Anterior cingulate cortex (tissue), 58 donors: Measurements from ENCODE around the gene COL9A3.

Experiments
- DNase-seq, 58 donors: peaks; one replicate each; lab custom pipeline; 2025; lab: John Stamatoyannopoulos, UW

Gene COL9A3

DNA sequence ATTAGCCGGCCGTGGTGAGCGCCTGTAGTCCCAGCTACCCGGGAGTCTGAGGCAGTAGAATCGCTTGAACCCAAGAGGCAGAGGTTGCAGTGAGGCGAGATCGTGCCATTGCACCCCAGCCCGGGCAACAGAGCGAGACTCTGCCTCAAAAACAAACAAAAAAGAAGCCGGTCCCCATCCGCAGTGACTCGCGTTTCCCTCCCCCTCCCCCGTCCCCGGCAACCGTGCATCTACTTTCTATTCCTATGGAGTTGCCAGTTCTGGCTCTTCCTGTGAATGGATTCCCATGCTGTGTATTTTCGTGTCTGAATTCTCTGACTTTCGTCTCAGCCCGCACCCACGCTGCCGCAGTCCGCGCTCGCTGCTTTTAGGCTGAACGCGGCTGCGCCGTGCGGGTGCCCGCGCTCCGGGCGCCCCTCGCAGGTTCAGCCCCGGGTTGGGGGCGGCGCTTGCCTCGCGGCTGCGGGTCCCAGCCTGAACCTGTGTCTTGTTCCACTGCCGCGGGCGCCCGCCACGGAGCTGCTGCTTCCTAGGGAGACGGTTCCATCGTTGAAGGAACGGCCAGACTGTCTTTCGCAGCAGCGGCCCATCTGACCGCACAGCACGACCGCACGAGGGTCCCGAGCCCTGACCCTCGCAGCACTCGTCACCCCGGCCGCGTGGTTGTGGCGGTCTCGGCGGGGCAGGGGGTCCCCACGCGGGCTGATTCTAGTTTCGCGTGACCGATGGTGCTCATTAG lies 21.7 kb upstream of the COL9A3 start:
- peak in 46 of 58 donors; percentile 19 to 73 (median 48) for DNase-seq

DNA sequence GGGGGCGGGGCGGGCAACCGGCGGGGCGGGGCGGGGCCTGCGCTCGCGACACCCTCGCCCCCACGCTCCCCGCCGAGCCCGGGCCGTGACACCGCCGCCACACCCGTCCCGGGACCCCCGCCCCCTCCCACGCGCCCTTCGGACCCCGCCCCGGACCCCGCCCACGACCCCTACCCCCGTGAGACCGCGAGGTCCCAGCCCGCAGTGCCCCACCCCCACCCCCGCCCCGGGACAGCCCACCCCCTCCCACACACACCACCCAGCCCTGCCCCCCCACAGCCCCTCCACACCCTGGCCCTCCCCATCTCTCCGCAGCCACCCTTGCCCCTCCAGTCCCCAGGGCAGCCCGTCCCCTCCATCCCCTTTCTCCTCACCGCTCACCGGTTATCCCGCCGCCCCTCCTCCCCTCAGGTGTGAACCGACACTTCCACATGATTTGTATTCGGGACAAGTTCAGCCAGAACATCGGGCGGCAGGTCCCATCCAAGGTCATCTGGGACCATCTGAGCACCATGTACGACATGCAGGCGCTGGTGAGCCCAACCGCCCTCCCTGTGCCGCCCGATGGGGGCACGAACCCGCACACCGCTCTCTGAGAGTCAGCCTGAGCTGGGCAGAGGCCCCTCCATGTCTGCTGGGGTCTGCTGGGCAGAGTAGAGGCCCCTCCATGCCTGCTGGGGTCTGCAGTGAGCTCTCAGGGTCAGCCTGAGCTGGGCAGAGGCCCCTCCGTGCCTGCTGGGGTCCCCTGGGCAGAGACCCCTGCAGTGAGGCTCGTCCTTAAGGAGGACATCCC lies 20.0 kb upstream of the COL9A3 start:
- DNase-seq: no peak

DNA sequence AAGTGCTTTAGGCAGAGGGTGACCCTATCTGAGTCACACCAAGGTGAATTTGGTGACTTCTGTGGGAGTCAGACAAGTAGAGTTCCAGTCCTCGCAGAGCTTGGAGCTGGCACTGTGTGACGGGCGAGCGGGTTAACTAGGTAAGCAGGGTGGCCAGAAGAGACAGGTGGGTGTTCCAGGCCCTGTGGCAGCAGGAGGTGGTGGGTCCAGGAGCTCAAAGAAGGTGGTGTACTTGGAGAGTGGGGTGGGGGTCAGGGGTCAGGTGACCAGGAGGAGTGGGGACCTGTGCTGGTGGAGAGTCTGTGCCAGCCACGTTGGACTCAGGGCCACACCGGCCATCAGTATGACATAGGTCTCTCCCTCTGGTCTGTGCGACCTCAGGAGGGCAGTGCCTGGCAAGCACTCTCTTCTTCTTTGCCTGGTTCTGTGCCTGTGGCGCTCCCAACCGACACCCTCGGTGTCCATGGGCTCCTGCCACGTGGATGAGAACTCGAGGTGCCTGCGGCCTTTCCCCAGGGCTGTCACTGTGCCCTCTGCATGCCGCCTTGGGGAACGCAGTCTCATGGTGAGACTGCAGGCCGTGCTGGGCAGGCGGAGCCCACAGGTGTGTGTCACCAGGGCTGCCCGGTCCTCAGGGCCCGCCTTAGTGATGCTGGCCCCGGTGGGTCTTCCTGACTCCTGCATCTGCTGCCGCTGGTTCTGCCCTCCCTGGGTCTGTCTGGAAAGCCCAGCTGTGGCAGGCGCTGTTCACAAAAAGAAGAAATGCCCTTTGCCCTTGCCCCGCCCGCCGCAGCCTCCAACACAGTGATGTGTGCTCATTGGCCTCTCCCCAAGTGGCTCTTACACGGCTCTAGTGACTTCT lies 18.9 kb upstream of the COL9A3 start:
- DNase-seq: no peak

DNA sequence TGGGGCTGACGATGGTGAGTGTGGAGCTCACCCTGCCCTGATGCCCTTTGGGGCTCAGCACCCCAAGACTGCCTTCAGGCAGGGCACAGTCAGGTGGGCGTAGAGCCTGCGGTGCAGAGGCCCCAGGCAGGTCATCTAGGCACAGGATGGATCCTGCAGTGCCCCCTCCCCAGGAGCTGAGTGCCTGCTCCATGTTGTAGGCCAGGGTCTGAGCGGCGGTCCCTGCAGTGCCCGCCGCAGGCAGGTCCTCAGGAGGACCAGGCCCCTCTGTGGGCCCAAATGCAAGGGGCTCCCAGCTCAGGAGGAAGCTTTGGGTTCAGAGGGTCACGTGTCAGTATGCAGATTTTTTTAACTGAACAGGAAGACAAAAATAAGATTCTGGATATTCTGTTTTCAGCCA lies 17.8 kb upstream of the COL9A3 start:
- no peak for DNase-seq

DNA sequence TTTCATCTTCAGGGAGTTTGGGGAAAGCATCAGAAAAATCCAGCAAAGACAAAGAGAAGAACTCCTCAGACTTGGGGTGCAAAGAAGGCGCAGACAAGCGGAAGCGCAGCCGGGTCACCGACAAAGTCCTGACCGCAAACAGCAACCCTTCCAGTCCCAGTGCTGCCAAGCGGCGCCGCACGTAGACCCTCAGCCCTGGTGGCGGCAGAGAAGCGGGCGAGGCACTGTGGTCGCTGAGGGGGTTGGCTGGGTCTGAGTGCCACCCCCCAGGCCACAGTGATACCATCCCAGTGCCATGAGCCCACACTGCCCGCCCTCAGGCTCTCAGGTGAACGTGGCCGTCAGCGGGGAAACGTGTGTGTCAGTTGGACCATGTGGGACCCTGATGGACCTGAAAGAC lies 17.4 kb upstream of the COL9A3 start:
- no peak for DNase-seq

DNA sequence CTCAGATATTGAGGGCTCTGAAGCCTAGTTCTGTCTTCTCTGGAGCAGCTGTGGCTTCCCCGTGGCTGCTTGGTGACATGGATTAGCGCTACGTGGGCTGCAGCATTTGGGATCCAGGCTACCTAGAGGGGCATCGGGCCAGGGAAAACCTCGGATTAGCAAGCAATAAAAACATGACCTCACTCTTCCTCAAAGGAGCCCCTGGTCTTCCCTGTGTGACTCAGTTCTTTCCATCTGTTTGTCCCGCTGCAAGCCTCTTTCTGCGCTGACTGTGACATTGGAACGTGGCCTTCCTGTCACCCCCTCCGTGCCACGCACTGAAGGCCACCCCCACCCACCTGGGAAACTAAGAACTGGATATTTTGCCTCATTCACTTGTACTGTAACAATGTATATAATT lies 17.0 kb upstream of the COL9A3 start:
- no peak for DNase-seq

DNA sequence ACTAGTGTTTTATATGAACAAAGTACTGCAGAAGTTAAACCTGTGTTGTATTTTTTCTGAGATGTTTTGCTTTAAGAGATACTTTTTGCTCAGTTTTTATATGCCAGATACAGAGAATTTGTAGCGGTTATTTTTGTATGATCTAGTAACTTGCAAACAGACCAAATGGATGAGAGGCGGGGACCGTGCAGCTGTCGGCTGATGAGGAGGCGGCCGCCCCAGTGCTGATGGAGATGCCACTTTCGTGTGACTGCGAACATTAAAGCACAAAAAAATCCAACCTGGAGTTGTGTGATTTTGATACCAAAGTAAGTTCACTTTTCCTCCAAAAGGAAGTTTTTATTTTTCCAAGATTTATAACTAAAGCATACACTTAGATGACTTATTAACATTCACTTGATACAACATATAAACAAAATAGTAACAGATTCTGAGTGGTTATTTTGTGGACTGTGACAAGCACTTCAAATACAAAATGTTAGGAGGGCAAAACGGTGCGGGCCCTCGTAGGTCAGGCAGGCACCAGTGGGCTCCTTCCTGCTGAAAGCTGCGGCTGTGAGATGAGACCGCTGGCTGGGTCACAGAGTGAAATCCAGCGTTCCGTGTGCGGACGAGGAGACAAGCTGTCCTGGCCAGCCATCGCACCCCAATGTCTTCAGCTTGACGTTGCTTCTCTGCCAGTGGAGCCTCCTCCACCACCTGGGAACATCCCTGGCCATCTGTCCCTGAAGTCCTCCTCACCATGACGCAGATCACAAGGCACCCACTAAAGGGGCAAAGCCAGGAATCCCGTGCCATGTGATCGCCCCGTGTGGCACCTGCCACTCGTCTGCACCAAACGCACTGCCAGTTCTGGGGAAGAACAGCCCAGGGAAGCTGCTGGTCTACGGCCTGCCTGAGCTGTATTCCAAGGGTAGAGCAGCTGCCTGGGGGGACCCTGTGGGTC lies 16.3 kb upstream of the COL9A3 start:
- DNase-seq: peak in 30 of 58 donors; percentile 13 to 80 (median 36)

DNA sequence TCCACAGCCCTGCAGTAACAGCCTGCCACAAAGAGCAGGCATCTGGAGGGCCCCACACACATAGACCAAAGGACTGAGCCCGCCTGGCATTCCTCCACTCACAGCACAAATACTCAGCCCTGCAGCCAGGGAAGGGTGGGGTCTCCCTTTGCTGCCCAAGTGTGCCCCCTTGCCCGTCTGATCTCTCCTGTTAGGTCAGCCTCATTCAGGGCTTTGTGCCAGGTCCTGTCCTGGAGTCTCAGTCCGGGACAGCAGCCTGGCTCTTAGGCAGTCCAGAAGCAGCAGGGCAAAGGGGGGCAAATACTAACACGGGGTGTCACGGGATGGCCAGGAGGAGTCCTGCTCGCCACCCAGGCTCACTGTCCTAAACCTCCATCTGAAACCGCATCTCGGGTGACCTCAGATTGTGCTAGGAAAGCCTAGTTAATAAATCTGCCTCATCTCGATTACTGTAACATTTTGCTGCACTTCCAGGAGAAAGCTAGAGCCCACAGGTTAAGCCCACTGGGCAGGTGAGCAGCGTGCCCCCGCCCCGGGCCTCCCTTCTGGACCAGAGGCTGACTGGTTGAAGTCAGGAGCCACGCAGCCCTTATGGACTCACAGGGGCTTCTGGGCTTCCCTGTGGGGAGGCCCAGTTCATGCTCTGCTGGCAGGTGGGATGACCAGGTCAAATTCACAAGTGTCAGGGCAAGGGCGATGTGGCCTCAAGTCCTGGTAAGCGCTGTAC lies 15.4 kb upstream of the COL9A3 start:
- peak in 2 of 58 donors; percentile 21 to 42 for DNase-seq

DNA sequence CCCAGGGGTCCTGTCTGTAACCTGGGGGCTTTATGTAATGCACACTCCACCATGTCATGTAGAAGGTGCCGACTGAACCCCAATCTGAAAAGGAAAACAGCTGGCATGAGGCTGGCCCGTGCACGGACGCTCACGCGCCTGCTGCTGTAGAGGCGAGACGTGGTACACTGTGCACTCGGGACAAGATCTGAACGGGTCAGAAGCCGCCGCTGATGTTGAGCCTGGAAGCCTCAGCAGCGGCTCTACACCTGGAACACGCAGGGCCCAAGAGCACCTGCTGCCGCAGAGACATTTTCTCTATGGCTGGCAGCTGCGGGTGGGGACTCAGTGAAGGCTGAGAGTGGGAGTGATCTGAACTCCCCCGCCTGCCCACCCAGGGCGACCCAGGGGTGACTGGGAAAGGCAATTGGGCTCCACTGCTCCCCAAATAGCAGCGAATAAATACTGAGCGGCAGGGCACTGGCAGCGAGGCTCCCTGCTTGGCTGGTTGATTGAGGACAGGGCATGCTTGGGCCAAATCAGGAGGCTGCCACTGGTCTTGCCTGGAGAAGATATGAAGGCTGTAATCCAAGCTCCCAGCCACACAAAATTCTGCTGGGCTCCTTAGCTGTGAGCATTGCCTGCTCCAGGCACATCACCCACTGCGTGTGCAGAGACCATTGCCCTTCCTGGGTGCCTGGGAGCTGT lies 14.7 kb upstream of the COL9A3 start:
- DNase-seq: peak in 2 of 58 donors; percentile 23

DNA sequence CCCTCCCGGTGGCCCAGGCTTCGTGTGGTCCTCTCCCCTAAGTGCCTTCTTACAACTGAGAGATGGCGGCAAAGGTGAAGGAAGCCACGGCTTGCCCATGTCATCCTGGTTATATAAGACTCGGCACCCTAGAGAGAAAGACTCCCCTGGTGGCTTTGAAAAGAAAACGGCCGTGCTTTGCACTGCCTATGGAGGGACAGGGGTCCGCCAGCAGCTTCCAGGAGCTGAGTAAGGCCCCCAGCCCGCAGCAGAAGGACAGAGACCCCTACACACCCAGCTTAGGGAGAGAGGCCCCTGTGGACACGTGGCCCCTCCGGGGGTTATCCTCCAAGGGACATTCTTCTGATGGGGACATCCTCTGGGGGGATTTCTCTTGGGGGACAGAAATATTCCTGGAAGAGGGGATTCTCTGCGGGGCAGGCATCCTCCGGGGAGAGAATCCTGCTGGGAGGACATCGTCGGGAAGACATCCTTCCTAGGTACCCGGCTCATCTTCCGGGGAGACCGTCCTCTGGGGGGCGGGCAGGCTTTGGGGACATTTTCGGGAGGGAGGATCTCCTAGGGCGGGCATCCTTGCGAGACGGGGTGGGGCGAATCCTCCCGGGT lies 12.7 kb upstream of the COL9A3 start:
- peak in 14 of 58 donors; percentile 19 to 75 (median 66) for DNase-seq

DNA sequence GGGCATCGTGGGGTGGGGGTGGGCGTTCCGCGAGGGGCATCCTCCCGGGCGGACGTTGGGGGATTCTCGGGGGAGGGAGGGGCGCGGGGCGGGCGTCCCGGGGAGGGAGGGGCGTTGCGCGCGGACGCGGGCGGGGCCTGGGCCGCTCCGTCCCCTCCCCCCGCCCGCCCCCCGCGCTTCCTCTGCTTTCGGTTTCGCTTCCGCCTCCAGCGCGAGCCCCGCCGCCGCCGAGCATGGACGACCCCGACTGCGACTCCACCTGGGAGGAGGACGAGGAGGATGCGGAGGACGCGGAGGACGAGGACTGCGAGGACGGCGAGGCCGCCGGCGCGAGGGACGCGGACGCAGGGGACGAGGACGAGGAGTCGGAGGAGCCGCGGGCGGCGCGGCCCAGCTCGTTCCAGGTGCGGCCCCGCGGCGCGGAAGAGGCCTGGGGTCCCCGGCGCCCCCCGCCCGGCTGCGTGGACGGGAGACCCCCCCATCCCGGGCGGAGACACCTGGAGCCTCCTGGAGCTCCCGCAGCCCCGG lies 12.2 kb upstream of the COL9A3 start, which contains the start of gene OGFR:
TSS of gene OGFR (plus strand) at position 209 of the 528 bp plus-strand sequence. CDS start at position 234, 25 bp downstream.
- peak in 48 of 58 donors; percentile 19 to 79 (median 52) for DNase-seq

DNA sequence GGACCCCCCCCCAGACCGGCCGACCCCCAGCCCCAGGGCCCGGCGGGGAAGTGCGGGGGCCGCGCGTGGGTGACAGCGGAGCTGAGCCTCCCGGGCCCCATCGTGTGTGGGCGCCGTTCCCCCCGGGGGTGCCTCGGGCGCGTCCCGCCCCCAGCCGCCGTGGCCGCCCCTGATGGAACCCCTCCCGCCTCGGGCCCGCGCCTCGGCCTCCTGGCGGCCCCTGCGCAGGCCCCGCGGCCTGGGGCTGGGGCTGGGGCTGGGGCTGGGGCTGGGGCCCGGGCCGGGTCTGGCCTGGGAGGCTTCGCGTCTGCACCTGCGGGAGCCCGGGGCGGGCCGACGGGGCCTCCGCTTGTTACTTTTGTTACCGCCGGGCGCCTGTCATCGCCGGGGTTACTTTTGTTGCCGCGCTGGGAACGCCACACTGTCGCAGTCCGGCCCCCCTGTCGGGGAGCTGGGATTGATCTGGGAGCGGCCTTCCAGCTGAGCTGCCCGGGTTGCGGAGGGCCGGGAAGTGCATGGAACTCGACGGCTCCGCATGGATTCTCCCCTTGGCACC lies 11.6 kb upstream of the COL9A3 start:
- no peak for DNase-seq

DNA sequence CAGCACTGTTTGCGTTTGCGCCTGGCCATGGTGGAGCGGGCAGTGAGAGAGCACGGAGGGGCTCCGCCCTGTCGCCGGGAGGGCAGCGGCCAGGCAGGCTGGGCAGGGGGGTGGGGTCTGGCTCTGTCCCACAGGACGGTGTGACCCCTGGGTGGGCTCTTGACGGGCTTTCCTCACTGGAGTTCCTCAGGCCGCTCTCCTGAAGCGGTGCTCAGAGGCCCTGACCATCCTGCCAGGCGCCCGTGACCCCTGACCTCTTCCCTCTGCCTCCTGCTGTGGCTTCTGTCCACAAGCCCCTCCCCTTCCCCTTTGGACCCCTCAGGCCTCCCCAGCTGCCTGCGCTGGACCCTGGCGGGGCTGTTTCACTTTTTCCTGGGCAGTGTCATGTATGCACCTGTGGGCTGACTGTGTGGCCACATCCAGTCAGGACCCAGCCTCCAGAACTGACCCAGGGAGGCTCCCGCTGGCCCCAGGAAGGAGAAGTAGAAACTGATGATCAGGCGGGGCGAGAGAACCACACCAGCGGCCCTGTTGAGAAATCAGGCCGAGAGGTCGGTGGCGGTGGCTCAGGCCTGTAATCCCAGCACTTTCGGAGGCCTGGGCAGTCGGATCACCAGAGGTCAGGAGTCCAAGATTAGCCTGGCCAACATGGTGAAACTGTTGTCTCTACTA lies 11.0 kb upstream of the COL9A3 start:
- peak in 3 of 58 donors; percentile 12 to 21 (median 18) for DNase-seq

DNA sequence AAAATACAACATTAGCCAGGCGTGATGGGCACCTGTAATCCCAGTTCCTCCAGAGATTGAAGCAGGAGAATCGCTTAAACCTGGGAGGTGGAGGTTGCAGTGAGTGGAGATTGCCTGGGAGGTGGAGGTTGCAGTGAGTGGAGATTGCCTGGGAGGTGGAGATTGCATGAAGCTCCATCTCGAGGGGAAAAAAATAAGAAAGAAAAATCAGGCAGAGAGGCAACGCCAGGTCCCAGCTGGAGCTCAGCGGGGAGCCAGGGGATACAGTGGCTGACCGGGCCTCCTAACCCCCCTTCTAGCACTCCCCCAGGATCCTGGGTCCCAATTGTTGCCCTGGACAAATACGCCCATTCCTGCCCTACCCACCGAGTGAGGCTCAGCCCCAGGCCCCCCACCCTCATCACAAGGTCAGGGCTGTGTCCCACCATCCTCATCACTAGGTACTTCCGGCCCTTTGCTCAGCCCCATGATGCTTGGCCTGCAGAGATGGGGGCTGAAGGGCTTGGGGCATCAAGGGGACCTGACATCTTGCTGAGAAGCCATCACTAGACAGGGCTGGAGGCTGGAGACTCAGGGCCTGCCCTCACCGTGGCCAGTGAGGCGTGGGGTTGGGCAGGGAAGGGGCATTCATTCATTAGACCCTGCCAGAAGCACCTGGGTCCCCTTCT lies 10.3 kb upstream of the COL9A3 start:
- DNase-seq: no peak

DNA sequence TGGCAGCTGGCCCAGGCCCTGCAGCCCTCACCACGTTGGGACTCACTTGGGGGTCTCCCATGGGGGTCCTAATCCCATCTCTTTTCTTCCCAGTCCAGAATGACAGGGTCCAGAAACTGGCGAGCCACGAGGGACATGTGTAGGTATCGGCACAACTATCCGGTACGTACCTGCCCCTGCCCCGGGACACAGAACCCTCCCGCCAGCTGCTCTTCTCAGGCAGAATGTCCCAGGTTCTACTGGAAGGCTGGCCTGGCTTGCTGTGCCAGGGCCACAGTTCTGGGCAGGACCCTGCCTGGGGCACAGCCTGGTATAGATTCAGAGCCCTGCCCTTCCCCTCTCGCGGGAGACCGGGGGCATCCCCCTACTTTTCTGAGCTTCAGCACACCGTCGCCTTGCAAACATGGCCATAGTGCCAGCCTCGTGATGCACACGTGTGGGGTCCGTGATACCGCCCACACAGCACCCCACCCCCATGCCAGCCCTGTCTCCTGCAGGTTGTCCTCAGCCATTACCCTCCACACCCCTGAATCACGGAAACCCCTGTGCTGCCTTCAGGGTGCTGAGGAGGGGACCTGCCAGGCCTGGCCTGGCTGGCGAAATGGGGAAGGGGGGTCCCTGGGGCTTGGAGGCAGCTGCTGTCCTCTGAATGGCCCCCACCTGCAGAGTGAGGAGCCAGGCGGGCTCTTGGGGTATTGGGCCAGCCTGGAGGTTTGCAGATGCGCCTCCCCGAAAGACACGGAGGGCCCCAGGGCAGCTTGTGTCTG lies 9.2 kb upstream of the COL9A3 start:
- no peak for DNase-seq
